Measurements from ENCODE around the gene PROK1. TPM values are rescaled to one million over a fixed set of nuclear protein-coding genes. Genes with fewer than 3 reads are reported as not detected.

Gene PROK1
- total RNA-seq, 1 experiment from 2014 or later: not detected

- TF ChIP-seq CTCF (IDR thresholded peaks at IDR 0.05; ENCODE audit: insufficient read depth in 1 of 2, low read depth in 1 of 2, low read length in 1 of 2, severe bottlenecking in 1 of 2, unreplicated experiment in 1 of 2): no peak
- no peaks in the 10 kb centered on the region for H3K27me3 Mint-ChIP-seq (ENCODE audit: insufficient read depth, unreplicated experiment)
- no peak overlapping the region for H3K4me3 Mint-ChIP-seq (ENCODE audit: unreplicated experiment)
- Histone ChIP-seq H3K36me3 (ENCODE audit: control insufficient read depth, insufficient read depth, low read length) (no peaks in the 10 kb centered on the region), H3K4me1 (peaks cover 7% of the 10 kb centered on the region), H3K9me3 (no peaks in the 10 kb centered on the region), H3K4me3 (ENCODE audit: low read depth, low read length) (no peak overlapping the region), H3K27me3 (replicated peaks; ENCODE audit: control insufficient read depth, insufficient read depth, low read length) (no peaks in the 10 kb centered on the region)
- no peak overlapping the region for H3K27ac Mint-ChIP-seq (ENCODE audit: unreplicated experiment)
- ChIA-PET CTCF (no interaction called here), POLR2A (no interaction called here)
- no TSS peak for BruUV-seq (replicated peaks)
- no peaks in the 10 kb centered on the region for H3K9me3 Mint-ChIP-seq (ENCODE audit: unreplicated experiment)
- peaks cover 59% of the 10 kb centered on the region for H3K36me3 Mint-ChIP-seq (ENCODE audit: insufficient read depth, unreplicated experiment)
- intact Hi-C loops (cut with micrococcal nuclease; ENCODE audit: unreplicated experiment): no loop called here
- DNase-seq: no peak
- peaks cover 8% of the 10 kb centered on the region for H3K4me1 Mint-ChIP-seq (ENCODE audit: low read depth, unreplicated experiment)
Measured at GRCh38 chr1:110485725-110486124, 34.8 kb downstream of the PROK1 start.

GRCh38 chr1:110487726-110488125, 36.8 kb downstream of the PROK1 start:
- Mint-ChIP-seq H3K36me3 (ENCODE audit: insufficient read depth, unreplicated experiment) (peaks cover 59% of the 10 kb centered on the region), H3K9me3 (ENCODE audit: unreplicated experiment) (no peaks in the 10 kb centered on the region), H3K4me1 (ENCODE audit: low read depth, unreplicated experiment) (peaks cover 8% of the 10 kb centered on the region), H3K27me3 (ENCODE audit: insufficient read depth, unreplicated experiment) (no peaks in the 10 kb centered on the region), H3K27ac (ENCODE audit: unreplicated experiment) (peak overlapping the region; percentile 65), H3K4me3 (ENCODE audit: unreplicated experiment) (peak overlapping the region; percentile 28)
- no peaks in the 10 kb centered on the region for H3K27me3 ChIP-seq (replicated peaks; ENCODE audit: control insufficient read depth, insufficient read depth, low read length)
- POLR2A ChIA-PET: no interaction called here
- no TSS peak for BruUV-seq (replicated peaks)
- no peaks in the 10 kb centered on the region for H3K36me3 ChIP-seq (ENCODE audit: control insufficient read depth, insufficient read depth, low read length)
- no peak overlapping the region for H3K4me3 ChIP-seq (ENCODE audit: low read depth, low read length)
- DNase-seq: no peak
- H3K9me3 ChIP-seq: no peaks in the 10 kb centered on the region
- no peak for TF ChIP-seq CTCF (IDR thresholded peaks at IDR 0.05; ENCODE audit: insufficient read depth in 1 of 2, low read depth in 1 of 2, low read length in 1 of 2, severe bottlenecking in 1 of 2, unreplicated experiment in 1 of 2)
- CTCF ChIA-PET: no interaction called here
- H3K4me1 ChIP-seq: no peaks in the 10 kb centered on the region
- intact Hi-C loops (cut with micrococcal nuclease; ENCODE audit: unreplicated experiment): no loop called here

GRCh38 chr1:110488161-110488560, 37.2 kb downstream of the PROK1 start:
- BruUV-seq (replicated peaks): no TSS peak
- H3K27ac Mint-ChIP-seq (ENCODE audit: unreplicated experiment): peak overlapping the region; percentile 65
- no peaks in the 10 kb centered on the region for H3K36me3 ChIP-seq (ENCODE audit: control insufficient read depth, insufficient read depth, low read length)

More at GRCh38 chr1:110488161-110488560, 37.2 kb downstream of the PROK1 start:
- Histone ChIP-seq H3K27me3 (replicated peaks; ENCODE audit: control insufficient read depth, insufficient read depth, low read length) (no peaks in the 10 kb centered on the region), H3K9me3 (no peaks in the 10 kb centered on the region), H3K4me1 (no peaks in the 10 kb centered on the region), H3K4me3 (ENCODE audit: low read depth, low read length) (no peak overlapping the region)
- ChIA-PET CTCF (no interaction called here), POLR2A (no interaction called here)
- Mint-ChIP-seq H3K4me3 (ENCODE audit: unreplicated experiment) (no peak overlapping the region), H3K4me1 (ENCODE audit: low read depth, unreplicated experiment) (peaks cover 6% of the 10 kb centered on the region), H3K36me3 (ENCODE audit: insufficient read depth, unreplicated experiment) (peaks cover 59% of the 10 kb centered on the region), H3K27me3 (ENCODE audit: insufficient read depth, unreplicated experiment) (no peaks in the 10 kb centered on the region), H3K9me3 (ENCODE audit: unreplicated experiment) (no peaks in the 10 kb centered on the region)
- intact Hi-C loops (cut with micrococcal nuclease; ENCODE audit: unreplicated experiment): no loop called here
- no peak for DNase-seq
- TF ChIP-seq CTCF (IDR thresholded peaks at IDR 0.05; ENCODE audit: insufficient read depth in 1 of 2, low read depth in 1 of 2, low read length in 1 of 2, severe bottlenecking in 1 of 2, unreplicated experiment in 1 of 2): no peak

Measured in Caco-2 (cell line).